Smooth muscle cell (in vitro differentiated cells): Measurements from ENCODE around the gene SUN1. TPM values are rescaled to one million over a fixed set of nuclear protein-coding genes. Genes with fewer than 3 reads are reported as not detected.
"Not testable (repeated sequence)": the region's sequence is repeated elsewhere in the genome, so short reads cannot be mapped to it uniquely, and the experiment has no call there.

Source experiments
- DNase-seq: peaks from one replicate; lab custom pipeline; 2025; ENCODE audit not compliant: unreplicated experiment; lab: John Stamatoyannopoulos, UW
- H2AFZ ChIP-seq: fragments of 200-600 bp; sonication (generic); 2 replicates; pipeline ENCODE4 v1.6.0; 2016; ENCODE audit warnings: antibody characterized with exemption, low read depth, mild to moderate bottlenecking
- H3F3A ChIP-seq: fragments of 200-600 bp; sonication (generic); 2 replicates; pipeline ENCODE4 v1.6.0; 2017; ENCODE audit warnings: antibody characterized with exemption, low read depth
- H3K27ac ChIP-seq: fragments of 200-600 bp; sonication (generic); 2 replicates; pipeline ENCODE4 v1.5.1; 2016; ENCODE audit warnings: low read depth, mild to moderate bottlenecking
- H3K27me3 ChIP-seq: fragments of 200-600 bp; sonication (generic); 2 replicates; pipeline ENCODE4 v1.6.1; 2016; ENCODE audit warnings: low read depth, mild to moderate bottlenecking
- H3K36me3 ChIP-seq: fragments of 200-600 bp; sonication (generic); 2 replicates; pipeline ENCODE4 v1.5.1; 2016; ENCODE audit warnings: low read depth
- H3K4me1 ChIP-seq: fragments of 200-600 bp; sonication (generic); 2 replicates; pipeline ENCODE4 v1.5.1; 2016; ENCODE audit warnings: low read depth
- H3K4me2 ChIP-seq: fragments of 200-600 bp; sonication (generic); 2 replicates; pipeline ENCODE4 v1.6.0; 2016; ENCODE audit warnings: mild to moderate bottlenecking
- H3K4me3 ChIP-seq: fragments of 200-600 bp; sonication (generic); 2 replicates; pipeline ENCODE4 v1.5.1; 2016; ENCODE audit warnings: mild to moderate bottlenecking
- H3K79me2 ChIP-seq: fragments of 200-600 bp; sonication (generic); 2 replicates; pipeline ENCODE4 v1.6.0; 2016; ENCODE audit warnings: low read depth, mild to moderate bottlenecking
- H3K9ac ChIP-seq: fragments of 200-600 bp; sonication (generic); 2 replicates; pipeline ENCODE4 v1.6.0; 2016; ENCODE audit warnings: low read depth
- H3K9me3 ChIP-seq: fragments of 200-600 bp; sonication (generic); replicated peaks from 2 replicates; pipeline ENCODE4 v1.5.1; 2016; ENCODE audit warnings: low read depth
- H4K20me1 ChIP-seq: fragments of 200-600 bp; sonication (generic); 2 replicates; pipeline ENCODE4 v1.6.0; 2016; ENCODE audit warnings: low read depth
- WGBS: methylation state at CpG from one replicate; pipeline ENCODE4 v1.1.7; 2016; ENCODE audit warnings: low lambda C conversion rate; 5-methylcytosine and 5-hydroxymethylcytosine counted together
- polyA plus RNA-seq: library from polyadenylated mRNA; unstranded; fragments of >200 nt; fragmentation: Nextera tagmentation; extraction: Ambion mirVana; gene quantifications from 2 replicates; pipeline ENCODE4 v1.2.1, GENCODE V29; 2016
- total RNA-seq: library from RNA; depleted of rRNA; stranded (reverse); fragments of >200 nt; gene quantifications from 2 replicates; pipeline ENCODE4 v1.2.3, GENCODE V29; 2014
- TF ChIP-seq, protein P1 (sequence below): fragments of 200-600 bp; sonication (generic); IDR thresholded peaks from 2 replicates; pipeline ENCODE4 v1.5.1; 2017; ENCODE audit warnings: borderline replicate concordance, mild to moderate bottlenecking, antibody characterized with exemption; ENCODE audit not compliant: insufficient read depth, poor library complexity, severe bottlenecking

Gene SUN1
- total and polyA plus RNA-seq, 2 experiments from 2014 or later: 50.7 to 90.3 TPM

DNA sequence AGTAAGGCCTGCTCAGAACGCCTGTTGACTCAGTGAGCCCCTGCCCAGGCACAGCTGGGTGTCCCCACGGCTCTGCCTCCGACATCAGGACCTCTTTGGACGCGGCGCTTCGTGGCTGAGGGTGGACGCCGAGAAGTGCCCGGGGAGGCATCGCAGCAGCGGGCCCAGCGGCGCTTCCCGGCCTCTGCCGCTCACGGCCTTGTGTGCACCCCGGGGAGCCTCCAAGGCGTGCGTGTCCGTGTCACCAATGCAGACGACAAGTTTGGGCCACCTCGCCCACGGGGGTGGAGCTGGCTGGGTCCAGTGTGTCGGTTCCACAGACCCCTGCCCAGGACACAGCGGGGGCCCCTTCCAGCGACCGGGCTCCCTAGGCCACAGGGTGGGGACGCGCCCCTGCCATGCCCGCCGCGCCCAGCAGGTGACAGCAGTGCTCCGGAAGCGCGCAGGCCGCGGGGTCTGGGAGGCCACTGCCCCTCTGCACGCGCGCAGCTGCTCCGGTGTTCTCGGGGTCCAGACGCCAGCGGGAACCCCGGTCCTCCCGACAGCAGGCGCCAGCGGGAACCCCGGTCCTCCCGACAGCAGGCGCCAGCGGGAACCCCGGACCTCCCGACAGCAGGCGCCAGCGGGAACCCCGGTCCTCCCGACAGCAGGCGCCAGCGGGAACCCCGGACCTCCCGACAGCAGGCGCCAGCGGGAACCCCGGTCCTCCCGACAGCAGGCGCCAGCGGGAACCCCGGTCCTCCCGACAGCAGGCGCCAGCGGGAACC, 76.5 kb downstream of the SUN1 start:
- not testable (repeated sequence) for H3K4me1 ChIP-seq, H3K36me3 ChIP-seq, H3K9me3 ChIP-seq, H3F3A ChIP-seq, H2AFZ ChIP-seq, H4K20me1 ChIP-seq, H3K9ac ChIP-seq, H3K79me2 ChIP-seq, H3K27ac ChIP-seq
- Histone ChIP-seq H3K4me2 (peak overlapping the region; percentile 79), H3K27me3 (peaks cover 23% of the 10 kb centered on the region), H3K4me3 (peak overlapping the region; percentile 37)
- peak; percentile 17 for DNase-seq
- WGBS: 25% methylated on average over 43 of the region's 73 CpGs
- TF ChIP-seq, protein P1, sequence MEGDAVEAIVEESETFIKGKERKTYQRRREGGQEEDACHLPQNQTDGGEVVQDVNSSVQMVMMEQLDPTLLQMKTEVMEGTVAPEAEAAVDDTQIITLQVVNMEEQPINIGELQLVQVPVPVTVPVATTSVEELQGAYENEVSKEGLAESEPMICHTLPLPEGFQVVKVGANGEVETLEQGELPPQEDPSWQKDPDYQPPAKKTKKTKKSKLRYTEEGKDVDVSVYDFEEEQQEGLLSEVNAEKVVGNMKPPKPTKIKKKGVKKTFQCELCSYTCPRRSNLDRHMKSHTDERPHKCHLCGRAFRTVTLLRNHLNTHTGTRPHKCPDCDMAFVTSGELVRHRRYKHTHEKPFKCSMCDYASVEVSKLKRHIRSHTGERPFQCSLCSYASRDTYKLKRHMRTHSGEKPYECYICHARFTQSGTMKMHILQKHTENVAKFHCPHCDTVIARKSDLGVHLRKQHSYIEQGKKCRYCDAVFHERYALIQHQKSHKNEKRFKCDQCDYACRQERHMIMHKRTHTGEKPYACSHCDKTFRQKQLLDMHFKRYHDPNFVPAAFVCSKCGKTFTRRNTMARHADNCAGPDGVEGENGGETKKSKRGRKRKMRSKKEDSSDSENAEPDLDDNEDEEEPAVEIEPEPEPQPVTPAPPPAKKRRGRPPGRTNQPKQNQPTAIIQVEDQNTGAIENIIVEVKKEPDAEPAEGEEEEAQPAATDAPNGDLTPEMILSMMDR: peak; percentile 75

DNA sequence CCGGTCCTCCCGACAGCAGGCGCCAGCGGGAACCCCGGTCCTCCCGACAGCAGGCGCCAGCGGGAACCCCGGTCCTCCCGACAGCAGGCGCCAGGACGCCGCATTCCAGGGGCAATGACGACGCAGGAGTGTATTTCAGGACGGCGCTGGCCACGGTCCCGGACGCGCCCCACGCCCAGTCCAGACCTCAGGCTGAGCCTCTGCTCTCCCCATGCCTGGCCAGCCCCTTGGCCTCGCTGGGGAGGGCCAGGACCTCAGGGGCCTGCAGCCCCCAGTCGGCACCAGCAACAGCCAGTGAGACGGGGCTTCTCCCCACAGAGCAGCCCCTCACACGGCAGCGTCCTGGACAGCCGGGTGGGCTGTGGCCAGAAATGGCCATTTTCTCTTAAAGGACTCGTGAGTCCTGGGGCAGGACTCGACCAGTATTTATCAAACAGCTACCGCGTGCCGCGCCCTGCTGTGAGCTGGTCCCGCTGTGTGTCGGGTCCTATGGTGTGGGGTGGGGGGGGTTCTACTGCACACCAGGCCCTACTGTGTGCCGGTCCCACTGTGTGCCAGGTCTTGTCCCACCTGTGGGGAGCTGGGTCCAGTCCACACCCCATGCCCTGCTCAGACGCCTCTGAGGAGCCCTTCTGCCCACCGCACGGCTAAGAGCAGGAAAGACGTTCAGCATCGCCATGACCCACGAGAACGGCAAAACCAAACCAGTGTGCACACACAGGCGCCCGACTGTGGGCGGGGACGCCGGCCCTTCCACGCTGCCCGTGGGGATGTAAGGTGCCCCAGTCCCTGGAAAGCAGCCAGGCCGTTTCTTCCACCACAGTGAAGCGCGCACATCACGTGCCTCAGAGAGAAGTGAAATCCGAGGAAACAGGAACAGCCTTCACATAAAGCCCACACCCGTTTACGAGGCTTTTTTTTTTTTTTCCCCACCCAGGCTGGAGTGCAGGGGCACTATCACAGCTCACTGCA, 77.4 kb downstream of the SUN1 start:
- TF ChIP-seq, protein P1: no peak
- Histone ChIP-seq H3K27me3 (peaks cover 20% of the 10 kb centered on the region), H2AFZ (no peak overlapping the region), H4K20me1 (no peaks in the 10 kb centered on the region), H3K4me2 (peak overlapping the region; percentile 79), H3K4me1 (no peaks in the 10 kb centered on the region), H3K4me3 (peak overlapping the region; percentile 37), H3F3A (no peaks in the 10 kb centered on the region), H3K36me3 (no peaks in the 10 kb centered on the region), H3K27ac (no peak overlapping the region), H3K9ac (no peak overlapping the region), H3K9me3 (no peaks in the 10 kb centered on the region), H3K79me2 (no peaks in the 10 kb centered on the region)
- 58% methylated on average over 54 of the region's 58 CpGs for WGBS
- DNase-seq: no peak

DNA sequence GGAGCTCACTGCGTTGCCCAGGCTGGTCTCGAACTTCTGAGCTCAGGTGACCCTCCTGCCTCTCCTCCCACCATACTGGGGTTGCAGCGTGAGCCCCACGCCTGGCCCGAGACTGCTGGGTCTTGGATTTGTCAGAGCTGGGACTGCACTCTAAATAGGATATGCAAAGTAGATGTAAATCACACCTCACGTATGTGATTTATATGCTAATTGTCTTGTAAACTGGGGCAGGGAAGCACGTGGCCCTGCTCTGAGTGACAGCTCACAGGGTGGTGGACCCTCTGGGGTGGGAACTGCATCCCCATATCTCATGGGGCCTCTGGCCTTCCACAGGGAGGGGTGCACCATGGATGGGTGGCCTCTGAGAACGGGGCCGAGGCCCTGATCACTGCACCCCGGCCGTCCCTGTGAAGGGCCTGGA, 78.2 kb downstream of the SUN1 start:
- no peak overlapping the region for H3K27ac ChIP-seq
- no peak overlapping the region for H3K4me3 ChIP-seq
- no peak overlapping the region for H3K4me2 ChIP-seq
- DNase-seq: no peak
- no peaks in the 10 kb centered on the region for H3F3A ChIP-seq
- TF ChIP-seq, protein P1: no peak
- H4K20me1 ChIP-seq: no peaks in the 10 kb centered on the region
- H2AFZ ChIP-seq: no peak overlapping the region
- H3K4me1 ChIP-seq: no peaks in the 10 kb centered on the region
- no peaks in the 10 kb centered on the region for H3K9me3 ChIP-seq
- WGBS: 91% methylated on average over 11 of the region's 11 CpGs
- H3K36me3 ChIP-seq: no peaks in the 10 kb centered on the region
- H3K9ac ChIP-seq: no peak overlapping the region
- peaks cover 12% of the 10 kb centered on the region for H3K27me3 ChIP-seq
- no peaks in the 10 kb centered on the region for H3K79me2 ChIP-seq
